Activated CD8-positive, alpha-beta memory T cell treated with anti-CD3 and anti-CD28 coated beads for 1 hour (primary cell): ENCODE data around the gene DMD.

Experiments used
- DNase-seq, 2 donors: peaks; one replicate each; pipeline ENCODE4 v3.0.0-alpha.2; 2020; ENCODE audit warnings: low read depth in 1 of 2; ENCODE audit errors: extremely low read depth in 1 of 2

DMD gene

DNA sequence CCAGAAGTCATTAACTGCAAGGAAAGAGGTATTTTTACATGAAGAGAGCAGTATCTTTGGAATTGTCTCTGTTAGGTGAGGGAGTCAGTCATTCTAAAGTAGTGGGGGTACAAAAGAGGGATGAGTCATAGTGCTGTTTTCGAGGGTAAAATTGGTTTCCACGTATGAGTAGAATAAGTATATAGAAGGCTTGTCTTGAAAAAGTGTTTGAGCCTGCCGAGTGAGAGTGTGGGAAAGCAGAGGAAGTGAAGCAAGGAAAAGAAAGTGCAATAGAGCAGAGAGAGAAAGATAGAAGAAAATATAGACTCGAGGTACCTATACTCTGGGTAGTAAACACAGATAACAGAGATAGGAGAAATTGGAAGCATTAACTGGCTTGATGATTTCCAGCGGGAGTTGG is 696.4 kb downstream of the DMD start:
- no peak for DNase-seq

DNA sequence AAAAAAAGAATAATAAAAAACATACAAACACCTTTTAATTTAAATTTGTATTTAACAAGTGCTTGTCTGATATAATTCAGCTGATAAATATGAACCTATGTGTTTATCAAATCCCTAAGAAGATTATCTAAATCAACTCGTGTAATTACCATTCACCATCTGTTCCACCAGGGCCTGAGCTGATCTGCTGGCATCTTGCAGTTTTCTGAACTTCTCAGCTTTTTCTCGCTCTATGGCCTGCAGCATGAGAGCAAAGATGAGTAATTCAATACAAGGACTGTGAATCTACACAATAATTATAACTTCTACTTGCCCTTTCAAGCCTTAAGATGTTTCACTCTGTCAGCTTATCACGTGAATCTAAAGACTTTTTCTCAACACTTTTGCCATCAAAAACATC is 709.7 kb downstream of the DMD start:
- no peak for DNase-seq

DNA sequence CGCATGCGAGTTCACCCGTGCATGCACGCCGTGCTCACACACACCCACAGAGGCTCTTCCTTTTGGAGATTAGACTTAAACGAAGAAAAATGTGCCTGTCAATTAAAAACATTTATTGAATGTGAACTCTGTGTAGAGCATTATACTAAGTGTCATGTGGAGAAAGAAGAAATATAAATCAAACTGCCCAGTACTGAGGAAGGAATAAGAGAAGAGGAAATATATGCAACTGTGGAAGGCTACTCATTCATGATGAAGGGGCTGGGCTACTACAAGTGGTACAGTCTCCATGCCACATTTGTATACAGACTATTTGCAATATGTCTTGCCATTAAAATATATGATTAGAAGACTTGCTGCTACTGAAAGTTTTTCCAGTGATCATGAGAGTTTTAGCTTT is 714.7 kb downstream of the DMD start:
- DNase-seq: no peak

DNA sequence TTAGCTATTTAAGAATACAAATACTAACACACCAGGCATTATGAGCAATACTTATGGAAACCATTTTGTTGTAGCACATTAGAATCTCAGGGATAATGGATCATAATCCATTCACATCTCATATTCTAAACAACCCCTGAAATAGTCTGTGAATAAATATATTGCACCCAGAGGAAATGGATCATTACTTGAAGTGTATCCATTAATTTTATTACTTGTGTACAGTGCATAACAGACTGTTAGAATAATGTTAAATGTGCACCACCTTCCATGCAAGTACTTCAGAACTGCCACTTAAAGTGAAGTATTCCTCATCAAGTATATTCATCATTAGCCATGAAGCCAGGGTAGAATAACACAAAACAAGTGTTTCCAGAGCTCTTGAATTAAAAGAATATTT is 715.5 kb downstream of the DMD start:
- DNase-seq: no peak

DNA sequence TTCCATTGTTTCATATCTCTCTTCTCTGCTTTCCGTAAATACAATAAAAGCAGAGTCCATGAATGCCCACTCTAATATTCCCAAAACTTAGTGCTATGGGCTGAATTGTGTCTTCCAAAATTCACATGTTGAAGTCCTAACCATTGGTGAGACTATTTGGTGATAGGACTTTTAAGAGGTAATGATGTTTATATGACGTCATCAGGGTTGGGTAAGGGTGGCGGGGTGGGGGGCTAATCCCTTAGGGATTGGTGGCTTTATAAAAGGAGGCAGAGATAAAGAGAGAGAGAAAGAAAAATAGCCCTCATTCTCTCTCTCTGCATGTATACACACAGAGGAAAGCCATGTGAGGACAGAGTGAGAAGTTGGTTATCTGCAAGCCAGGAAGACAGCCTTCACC is 722.2 kb downstream of the DMD start:
- DNase-seq: no peak

GRCh38 chrX:32483534-32484136 is 727.7 kb downstream of the DMD start:
- no peak for DNase-seq

DNA sequence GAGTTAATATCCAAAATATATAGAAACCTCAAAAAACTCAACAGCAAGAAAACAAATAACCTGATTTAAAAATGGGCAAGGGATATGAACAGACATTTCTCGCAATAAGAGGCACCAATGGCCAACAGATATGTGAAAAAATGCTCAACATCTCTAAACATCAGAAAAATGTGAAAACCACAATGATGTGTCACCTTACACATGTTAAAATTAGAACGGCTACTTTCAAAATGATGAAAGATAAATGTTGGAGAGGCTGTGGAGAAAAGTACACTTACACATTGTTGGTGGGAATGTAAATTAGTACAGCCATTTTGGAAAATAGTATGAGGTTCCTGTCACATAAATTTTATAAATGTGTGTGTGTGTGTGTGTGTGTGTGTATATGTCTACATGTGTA is 731.3 kb downstream of the DMD start:
- no peak for DNase-seq

- no peak for DNase-seq
Observed at GRCh38 chrX:32472364-32472763, 739.0 kb downstream of the DMD start.

DNA sequence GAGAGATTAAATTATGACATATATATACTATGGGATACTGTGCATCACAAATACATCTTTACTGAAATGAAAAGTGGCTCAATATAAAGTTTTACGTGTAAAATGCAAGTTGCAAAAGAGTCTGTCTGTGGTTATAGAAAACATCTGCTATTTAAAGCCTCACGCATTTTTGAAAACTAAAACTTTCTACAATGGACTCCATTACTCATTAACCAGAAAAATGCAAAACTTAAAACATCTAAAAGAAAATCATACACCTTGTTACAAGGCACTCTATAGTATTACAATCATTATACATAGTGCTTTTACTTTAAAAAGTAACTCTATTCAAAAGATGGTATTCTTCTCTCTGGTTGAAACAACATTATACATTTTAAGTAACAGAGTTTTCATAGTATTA is 755.6 kb downstream of the DMD start:
- DNase-seq: no peak

DNA sequence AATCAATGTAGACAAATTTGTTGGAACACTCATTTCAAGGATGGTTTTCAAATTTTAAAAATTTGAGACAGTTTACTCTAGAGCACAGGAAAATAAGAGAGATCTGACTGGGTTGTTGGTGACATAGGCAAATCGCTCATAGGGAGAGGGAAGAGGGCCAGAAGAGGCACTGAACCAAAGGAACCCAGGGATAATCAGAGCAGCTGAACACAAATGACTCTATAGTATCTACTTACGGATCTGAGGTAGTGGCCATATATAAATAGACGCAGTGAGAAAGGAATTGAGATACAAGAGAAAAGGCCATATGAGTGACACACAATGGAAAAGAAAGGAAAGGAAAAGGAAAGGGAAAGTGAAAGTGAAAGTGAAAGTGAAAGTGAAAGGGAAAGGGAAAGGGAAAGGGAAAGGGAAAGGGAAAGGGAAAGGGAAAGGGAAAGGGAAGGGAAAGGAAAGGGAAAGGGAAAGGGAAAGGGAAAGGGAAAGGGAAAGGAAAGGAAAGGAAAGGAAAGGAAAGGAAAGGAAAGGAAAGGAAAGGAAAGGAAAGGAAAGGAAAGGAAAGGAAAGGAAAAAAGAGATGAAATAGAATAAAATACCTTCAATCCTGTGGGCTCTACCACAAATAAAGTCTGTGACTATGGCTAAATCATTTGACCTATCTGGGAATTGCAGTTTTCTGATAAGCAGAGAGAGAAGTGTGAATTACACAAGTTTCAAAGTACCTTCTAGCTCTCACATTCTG is 759.2 kb downstream of the DMD start:
- DNase-seq: no peak

DNA sequence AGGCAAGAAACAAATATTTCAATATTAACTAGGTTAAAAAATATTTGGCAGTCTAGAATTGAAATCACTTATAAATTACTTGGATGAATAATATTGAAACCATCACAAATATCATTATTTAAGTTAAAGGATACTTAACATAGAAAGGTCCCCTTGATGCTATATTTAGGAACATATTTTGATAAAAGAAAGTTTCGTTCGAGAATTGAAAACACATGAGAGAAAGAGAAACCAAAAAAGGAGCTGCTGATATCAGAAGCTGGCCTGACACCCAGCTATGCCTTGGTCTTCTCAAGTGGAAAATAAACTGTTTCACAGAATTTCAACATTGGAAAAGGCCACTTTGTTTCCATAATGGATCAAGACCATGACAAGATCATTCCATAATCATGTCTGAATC is 762.4 kb downstream of the DMD start:
- DNase-seq: no peak

- no peak for DNase-seq
Observed at GRCh38 chrX:32448320-32448719, 763.0 kb downstream of the DMD start.

GRCh38 chrX:32447640-32448039 is 763.7 kb downstream of the DMD start:
- DNase-seq: no peak

DNA sequence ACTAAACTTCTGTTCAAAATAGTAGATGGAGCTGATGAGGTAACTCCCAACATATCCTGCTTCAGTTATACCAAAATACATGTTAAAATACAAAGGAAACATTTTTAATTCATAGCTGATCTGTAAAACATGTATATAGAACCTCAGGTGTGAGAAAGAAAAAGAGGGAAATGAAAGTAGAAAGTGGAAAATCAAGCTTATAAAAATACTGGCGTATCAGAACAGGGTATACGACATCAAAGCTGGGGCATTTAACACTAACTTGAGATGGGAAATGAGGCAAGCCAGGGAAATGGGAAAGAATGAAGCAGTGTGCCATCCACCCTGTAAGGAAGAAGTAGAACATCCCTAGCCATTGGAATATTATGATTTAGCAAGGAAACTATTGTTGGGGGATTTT is 767.5 kb downstream of the DMD start:
- DNase-seq: no peak

DNA sequence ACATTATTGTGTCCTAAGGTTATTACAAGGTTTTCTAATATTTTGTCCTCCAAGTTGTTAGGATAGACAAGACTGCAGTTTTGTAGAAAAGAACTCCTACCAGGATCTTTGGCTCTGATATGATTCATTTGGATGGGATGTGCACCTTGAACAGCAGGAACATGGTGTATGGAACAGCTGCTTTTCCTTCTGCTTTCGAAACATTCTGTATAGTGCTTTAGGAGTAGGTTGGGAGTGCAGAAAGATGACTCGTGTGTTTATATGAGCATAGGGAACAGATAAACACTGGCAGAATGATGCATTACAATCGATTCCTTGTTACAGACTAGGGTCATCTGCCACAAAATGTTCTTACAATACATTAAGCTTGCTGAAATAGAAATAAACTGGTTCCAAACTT is 790.1 kb downstream of the DMD start:
- DNase-seq: no peak

GRCh38 chrX:32408389-32408788 is 803.0 kb downstream of the DMD start:
- DNase-seq: no peak

- no peak for DNase-seq
Observed at GRCh38 chrX:32397562-32398216, 813.7 kb downstream of the DMD start.

GRCh38 chrX:32395878-32396277 is 815.5 kb downstream of the DMD start:
- no peak for DNase-seq

- DNase-seq: no peak
Observed at GRCh38 chrX:32392655-32393054, 818.7 kb downstream of the DMD start.

DNA sequence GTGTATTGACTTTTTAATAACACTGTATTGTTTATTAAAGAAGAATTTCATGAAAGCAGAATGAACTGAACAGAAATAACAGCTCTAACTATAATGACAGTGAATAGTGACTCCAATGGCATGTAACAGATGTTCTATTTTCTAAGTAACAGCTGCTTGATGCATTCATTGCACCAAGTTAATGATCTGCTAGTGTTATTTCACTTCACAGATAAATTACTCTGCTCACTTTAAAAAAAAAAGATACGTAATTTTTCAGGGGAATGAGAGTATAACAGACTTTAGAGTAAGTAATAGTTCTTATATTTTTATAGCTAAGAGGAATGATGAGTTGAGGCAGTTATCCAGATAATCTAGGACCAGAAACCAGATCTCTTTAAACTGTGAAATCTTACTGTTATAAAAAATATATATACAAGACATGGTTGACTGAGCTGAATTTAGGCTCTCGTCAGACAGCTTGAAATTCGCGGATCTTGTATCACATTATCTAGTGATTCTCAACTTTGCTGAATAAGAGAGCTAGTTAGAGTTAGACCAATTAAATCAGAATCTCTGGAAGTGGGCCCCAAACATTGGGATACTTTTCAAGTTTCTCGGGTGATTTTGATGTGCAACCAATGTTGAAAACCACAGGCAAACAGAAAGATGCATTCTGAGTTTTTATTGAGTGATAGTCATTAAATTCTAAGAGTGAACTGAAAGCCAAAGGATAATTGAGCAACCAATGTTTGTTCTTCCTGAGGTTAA is 840.7 kb downstream of the DMD start:
- no peak for DNase-seq

DNA sequence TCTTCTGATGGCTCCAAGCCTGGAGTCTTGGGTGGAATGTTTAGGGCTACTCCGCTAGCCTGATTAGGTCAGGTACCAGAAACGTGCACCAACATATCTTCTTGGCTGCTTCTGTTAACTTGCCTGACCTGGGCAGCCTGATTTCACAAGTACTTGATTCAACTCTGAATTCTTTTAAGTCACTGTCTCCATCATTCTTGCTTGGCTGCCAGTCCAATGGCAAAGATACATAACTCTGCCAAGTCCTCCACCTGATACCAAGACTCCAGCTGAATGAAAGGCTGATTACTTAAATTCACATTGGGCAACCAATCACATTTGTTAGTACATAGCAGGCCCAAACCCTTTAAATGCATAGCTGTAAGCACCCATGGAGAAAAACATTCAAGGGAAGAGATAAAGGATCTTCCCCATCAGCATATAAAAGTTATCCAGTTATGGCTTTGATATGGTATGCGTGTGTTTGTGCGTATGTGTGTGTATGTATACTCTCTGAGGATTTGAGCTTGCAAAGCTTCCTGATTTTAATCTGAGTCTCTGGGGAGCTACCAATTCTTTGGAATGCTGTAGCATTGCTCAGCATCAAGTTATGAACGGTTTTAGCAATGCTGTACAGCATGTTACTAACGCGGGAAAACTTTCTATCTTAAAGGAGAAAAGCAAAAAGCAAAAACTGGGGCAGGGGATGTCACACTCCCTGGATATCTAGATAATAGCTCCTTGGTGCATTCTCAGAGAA is 917.2 kb downstream of the DMD start:
- DNase-seq: no peak
